HG03558 (cell line): ENCODE results near the gene CCR6.
"Not testable (repeated sequence)": the region's sequence is repeated elsewhere in the genome, so short reads cannot be mapped to it uniquely, and the experiment has no call there.

ENCODE experiments used
- ATAC-seq: cut with Tn5 transposase; IDR thresholded peaks from one replicate; pipeline ENCODE4 v1.9.1; 2021; ENCODE audit warnings: moderate number of reproducible peaks; ENCODE audit not compliant: unreplicated experiment; ENCODE audit errors: extremely low read depth

The CCR6 gene

DNA sequence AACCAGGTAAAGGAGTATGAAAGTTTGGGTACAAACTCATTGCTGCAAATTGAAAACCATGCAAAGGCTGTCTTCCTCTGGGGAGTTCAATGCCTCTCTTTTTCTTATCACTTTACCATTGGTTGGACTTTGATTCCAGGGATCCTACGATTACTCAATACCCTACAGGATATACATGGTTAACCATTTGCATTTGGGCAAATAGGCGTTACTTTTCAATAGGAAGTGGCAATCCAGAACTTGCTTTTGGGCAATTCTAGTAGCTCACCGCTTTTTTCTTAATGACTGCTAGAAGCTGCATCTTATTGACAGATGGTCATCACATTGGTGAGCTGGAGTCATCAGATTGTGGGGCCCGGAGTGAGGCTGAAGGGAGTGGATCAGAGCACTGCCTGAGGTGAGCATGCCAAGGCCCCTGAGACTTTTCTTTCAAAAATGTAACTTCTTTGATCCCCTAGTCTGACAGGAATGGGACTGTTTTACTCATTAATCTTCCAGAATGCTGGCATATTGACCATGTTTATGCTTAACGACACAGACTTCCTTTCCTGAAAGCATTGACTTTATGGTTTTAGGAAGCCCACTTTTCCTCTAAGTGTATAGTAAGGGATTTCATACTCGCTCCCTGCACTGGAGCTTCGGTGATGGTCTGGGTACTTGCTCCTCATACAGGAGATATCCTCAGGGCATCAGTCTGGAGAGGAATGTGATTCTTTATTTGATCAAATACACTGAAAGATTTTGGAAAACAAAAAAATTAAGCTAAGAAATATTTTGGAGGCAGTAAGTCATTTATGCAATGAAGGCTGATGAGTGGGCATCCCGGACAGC is at the start of gene CCR6:
CCR6 (plus strand) TSS at position 270 of the 831 bp plus-strand sequence. CDS start 13,039 bp downstream, outside the sequence.
- no peak for ATAC-seq

DNA sequence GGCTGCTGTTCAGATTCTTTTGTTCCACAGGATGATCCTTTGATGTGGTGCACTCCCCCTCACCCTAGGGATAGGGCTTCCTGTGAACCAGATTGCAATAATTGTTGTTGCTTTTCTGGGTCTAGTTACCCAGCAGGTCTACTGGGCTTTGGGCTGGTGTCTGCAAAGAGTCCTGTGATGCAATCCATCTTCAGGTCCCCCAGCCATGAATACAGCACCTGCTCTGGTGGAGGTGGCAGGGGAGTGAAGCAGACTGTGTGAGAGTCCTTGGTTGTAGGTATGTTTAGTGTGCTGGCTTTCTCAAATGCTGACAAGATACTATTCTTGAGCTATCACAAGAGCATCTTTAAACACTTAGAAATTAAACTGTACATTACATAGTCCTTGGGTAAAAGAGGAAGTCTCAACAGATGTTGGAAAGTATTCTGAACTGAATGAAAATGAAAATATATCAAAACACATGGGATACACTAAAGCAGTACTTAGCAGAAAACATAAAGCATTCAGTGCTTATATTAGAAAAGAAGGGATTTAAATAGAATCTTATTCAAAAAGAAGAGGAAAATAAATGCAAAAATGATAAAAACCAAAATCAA is 49.1 kb upstream of the CCR6 start:
- ATAC-seq = no peak

DNA sequence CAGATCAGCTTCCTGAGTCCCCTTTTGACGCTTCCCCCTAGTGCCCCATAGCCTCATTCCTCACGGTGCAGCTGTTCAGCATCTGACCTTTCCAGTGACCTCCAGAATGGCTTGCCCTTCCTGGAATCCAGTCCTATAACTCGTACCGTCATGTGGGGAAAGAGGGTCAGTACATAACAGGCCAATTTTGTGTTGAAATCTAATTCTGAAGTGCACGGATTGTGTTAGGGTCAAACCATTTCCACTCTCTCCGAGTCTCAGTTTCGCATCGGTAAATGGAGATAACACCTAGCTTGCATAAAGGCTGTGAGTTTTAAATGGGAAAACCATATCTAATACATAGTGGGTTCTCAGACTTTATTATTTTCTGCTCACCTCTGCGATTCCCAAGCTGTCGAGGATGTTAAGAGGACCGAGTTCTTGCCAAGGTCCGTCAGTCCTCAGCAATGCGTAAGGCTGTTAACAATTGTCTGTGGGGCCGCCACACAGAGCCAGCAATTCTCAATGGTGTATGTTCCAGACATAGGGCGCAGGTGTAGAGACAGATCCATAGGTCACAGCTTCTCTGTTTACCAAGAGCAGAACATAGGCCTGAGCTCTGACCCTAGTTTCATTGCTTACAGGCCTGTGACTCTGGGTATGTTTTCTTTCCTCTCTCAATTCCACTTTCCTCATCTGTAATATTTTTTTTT is 45.5 kb upstream of the CCR6 start:
- no peak for ATAC-seq

DNA sequence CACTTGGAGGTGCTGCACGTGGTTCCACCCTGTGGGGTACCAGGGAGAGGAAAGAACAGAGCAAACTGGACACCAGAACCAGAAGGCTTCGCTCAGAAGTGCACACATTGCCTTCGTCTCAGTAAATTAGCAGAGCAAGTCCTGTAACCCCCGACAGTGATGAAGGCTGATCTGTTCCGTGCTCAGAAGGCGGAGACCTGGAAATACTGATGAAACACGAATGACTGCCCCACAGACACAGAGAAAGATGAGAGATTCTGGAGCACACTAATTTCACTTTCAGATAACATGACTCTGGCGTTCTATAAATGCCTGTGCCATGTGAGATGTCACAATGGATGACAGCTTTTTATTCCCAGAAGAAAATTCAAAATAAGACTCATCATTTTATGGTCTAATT is 44.2 kb upstream of the CCR6 start:
- ATAC-seq = no peak

DNA sequence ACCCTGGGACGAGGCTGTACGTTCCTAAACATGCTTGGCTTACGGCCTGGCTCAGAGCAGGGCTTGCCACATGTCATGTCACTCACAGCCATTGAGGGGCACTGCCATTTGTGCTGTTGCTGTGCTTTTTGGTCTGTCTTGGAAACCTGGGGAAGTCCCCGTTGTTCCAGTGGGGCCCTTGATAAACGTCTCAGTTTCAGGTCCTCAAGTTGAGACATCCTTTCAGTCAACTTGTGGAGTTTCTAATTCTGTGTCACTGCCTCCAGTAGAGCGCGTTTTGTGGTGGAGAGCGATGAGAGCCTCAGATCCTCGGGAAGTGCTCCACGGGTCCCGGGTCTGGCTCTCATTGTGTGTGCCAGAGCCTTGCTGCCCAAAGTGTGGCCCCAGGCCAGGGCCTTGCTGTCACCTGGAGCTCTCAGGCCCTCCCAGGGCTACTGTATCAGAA is 43.0 kb upstream of the CCR6 start:
- peak; percentile 98 for ATAC-seq

DNA sequence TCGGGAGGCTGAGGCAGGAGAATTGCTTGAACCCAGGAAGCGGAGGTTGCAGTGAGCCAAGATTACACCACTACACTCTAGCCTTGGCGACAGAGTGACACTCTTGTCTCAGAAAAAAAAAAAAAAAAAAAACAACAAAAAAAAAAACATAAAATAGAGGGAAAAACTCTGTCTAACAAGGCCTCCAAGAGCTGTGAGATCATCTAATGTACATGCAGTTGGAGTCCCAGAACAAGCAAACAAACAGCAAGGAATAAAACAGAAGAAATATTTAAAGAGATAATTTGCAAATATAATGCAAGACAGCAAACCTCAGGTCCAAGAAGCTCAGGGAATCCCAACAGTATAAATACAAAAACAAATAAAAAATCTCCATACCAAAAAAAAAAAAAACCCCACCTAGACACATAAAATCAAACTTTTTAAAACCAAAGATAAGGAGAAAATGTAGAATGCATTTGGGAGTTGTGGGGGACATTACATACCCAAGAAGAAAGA is 35.0 kb upstream of the CCR6 start:
- ATAC-seq = no peak

DNA sequence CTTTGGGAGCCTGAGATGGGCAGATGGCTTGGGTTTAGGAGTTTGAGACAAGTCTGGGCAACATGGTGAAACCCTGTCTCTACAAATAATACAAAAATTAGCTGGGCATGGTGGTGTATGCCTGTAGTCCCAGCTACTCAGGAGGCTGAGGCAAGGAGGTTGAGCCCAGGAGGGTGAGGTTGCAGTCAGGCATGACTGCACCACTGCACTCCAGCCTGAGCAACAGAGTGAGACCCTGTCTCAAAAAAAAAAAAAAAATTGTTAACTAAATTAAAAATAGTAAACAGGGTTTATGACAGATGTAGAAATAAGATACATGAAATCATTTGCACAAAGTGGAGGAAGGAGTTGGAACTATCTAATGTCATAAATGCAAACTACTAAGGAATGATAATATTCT is 34.2 kb upstream of the CCR6 start:
- ATAC-seq = not testable (repeated sequence)

DNA sequence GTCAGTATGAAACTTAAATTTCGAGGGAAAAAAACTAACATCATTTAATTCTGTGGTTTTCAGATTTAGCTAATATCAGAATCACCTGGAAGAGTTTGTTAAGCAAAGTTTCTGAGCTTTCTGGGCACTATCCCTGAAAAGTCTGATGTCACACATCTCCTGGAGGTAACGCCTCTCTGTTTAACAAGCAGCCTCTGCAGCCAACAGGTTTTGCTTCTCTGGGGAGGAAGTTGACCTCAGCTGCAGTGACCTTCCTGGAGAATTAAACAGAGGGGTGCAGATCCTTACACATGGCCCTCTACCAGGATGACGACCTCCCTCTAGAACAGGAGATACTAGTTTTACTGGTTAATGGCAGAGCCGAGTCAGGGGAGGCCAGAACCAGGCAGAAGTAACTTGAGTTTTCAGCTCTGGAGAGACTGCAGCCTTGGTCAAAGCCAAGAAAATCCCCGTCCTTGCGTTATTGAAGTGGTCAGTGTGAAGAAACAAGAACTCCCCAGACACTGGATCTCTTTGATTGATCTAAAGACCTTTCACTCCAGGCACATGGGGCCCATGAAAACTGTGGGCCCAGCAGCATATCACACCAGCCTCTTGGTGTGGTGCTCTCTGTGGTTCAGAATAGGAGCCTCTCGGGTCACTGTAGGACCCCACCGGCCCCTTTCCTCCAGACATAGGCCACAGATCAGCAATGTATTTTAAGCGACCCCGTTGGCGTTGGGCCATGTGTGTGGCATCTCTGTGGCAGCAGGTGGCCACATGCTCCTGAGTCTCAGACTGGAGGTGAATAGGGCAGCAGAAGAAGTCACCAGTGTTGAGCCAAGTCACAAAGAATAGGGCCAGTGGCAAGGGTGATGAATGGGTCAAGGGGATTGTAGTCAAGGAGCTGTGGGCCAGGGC is 33.4 kb upstream of the CCR6 start:
- ATAC-seq = no peak

DNA sequence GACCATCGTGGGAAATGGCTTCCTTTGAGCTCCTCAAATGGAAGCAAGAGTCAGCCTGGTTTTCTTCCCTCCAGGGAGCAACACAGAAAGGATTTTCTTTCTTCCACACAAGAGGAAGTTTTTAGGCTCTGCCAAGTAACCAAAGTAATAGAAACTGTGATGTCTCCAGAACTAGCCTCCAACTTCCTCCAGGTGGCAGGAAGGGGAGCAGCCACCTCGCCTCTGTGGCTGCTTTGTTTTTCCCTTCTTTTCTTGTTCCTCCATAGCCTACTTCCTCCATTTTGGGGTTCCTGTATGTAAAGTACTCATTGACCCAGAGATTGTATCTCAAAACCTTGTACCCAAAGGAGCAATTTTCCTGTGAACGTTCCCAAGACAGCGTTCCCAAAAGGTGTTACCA is 32.7 kb upstream of the CCR6 start:
- ATAC-seq = no peak

DNA sequence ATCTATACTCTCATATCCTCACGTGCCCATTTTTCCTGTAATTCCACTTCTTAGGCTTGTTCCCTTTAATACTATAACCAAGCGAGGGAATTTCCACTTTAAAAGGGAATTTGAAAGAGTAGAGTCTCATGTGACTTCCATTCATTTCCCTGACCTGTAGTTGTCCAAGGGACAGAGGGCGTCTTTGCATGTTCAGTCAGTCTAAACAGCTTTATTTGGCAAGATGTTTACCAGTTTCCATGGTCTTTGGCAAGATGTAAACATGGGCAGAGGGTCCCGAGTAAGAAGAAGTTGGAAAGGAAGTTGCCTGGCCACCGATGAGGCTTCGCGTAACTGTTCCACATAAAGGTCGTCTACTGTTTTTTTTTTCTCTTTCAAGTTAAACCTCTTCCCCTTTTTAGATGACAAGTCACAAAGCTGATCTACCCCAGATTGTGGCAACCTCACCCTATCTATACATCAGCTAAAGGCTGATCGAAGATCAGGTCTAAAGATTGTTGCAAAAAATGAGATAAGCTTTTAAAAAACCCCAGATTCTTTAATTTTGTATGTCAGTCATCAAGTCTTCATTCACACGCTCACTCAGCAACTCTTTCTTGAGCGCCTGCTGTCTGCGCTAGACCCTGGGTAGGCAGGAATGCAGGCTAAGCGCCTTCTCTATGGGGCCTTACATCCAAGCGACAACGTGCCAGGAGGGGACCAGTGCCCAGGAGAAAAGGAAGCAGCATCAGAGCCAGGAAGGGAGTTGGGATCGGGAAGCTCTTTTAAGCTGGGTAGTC is 31.7 kb upstream of the CCR6 start:
- ATAC-seq = no peak

DNA sequence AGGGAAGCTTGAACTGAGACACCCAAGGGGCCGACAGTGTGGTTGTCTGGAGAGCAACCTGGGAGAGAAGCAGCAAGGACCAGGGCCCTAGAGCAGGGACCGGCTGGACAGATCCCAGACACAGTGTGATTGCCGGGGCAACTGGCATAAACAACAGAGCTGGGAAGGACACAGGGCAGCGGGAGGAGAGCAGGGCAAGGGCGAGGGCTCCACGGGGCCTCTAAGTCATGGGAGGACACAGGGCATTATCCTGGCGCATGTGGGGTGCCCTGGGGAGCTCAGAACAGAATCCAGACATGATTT is 31.1 kb upstream of the CCR6 start:
- no peak for ATAC-seq

DNA sequence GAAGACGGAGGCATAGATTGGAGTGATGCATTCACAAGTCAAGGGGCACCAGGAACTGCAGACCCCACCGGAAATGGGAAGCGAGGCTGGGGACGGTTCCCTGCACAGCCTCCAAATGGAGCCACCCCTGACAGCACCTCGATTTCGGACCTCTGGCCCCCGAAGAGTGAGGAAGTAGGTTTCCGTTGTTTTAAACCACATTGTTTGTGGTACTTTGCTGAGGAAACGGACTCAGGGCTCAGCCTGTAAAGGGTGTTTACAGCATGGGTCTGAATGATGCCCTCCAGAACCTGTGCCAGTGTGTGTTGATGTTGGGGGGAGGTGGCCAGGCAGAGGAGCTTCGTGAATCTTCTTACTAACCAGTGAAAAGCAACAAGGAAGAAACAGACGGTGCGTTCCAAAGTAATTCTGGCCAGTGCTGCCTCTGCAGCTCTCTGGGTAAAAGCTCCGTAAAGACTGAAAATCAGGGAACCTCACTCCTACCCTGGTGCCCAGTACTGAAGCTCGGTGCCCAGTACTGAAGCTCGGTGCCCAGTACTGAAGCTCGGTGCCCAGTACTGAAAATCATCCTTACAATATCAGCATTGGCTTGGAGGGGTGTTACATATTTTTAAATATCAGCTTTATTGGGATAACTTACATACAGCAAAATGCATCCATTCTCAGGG is 30.1 kb upstream of the CCR6 start:
- ATAC-seq = no peak

DNA sequence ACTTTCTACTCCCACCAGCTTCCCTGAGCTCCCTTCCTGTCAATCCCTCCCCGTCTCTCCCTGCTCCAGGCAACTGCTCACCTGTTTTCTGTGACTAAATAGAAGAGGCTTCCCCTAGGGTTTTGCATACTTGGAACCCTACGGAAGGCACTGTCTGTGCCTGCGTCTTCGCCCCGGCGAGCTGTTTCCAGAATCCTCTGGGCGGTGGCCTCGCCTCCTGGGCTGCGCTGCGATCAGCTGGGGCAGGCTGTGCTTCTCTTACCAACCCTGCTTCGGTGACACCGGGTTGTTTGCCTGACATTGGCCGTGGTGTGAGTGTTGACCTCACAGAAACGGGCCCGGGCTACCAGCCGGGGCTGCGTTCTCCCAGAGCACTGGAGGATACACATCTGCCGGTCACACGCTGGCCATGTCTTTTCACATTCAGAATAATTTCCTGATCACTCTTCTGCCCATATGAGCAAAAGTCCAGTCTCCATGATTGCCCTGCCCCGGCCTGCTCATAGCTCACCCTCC is 29.4 kb upstream of the CCR6 start:
- ATAC-seq = no peak

DNA sequence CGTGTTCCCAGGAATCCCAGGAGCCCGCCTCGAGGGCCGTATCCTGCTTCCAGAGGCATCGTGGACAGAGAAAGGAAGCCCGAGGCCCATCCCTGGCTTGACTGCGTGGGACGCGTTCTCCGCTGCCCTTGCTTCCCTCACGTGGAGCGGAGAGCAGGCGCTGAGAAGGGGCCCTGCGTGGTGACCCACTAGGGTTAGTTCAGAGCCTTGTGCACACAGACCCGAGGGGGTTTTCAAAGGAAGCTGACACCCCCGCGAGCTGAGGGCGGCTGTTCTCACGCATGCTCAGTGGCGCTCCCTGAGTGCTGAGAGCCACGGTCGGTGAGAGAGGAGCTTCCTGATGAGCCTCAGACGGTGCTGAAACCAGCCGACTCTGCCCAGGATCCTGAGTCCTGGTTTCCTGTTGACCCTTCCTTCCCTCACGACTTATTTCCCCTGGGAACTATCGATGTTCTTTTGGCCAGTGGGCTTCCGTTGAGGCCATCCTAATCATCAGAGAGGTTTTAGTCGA is 28.9 kb upstream of the CCR6 start:
- peak; percentile 17 for ATAC-seq

DNA sequence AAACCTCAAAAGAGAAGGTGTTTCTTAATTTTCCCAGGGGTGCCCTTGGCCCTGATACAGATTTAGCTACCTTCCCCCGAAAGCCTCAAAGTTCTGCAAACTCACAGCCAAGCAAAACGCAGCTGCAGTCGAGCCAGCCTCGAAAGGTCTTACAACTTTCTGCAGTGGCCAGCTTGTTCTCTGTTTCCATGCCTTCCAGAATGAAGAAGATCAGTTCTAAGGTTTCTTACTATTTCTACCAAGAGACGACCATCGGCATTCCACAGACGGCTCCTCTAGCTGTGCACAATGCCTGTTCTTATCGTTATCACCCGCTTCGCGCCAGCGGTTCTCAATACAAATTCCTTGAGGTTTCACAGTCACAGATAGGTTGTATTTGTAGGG is 28.5 kb upstream of the CCR6 start:
- peak; percentile 10 for ATAC-seq

DNA sequence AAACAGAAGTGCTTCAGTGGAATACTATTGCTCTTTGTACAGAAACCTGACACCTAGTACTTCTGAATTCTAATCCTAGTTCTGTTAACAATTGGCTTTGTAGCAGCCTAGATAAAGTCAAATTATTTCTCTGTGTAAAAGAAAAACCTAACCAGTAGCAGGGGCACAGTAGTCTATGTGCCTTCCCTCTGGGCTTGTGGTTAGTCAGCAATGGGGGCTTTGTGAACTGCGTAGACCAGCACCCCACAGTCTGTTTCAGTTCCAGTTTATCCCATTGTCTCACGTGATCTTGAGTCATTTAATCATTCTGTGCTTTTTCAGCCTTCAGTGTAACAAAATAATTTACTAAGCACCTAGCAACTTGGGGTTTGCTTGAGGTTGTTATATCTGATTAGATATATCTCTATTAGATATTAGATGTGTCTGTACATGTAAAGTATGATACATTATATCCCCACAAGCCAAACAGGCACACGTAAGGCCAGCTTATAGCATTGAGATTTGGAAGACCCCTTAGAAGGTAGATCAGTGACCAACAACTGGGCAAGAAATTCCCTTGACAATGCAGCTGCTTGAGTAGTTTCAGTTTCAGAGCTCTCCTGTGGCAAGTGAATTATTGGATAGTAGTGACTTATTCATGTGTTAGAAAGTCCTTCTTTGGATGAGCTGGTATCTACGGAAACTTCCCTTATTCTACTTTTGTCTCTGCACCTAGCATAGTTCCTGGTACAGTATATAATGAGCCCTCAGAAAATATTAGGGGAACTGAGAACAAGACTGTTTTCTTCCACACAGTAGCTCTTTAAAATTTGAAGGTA is 27.9 kb upstream of the CCR6 start:
- peak; percentile 35 for ATAC-seq

DNA sequence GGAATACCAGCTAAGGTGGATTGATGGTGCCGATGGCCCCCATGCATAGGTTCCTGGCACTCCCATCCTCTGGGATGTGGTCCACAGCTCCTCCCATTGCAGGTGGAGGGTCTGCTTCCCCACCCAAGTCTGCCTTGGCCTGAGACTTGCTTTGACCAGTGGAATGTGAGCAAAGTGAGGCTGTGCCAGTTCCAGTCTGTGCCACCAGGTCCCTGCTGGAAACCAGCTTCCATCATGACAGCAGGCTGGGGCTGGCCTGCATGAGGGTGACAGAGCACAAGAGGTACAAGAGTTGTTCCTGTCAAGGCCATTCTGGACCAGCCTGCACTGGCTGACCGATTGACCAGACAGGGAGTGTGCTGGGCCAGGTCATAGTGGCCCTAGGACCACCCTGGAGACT is 27.0 kb upstream of the CCR6 start:
- no peak for ATAC-seq

DNA sequence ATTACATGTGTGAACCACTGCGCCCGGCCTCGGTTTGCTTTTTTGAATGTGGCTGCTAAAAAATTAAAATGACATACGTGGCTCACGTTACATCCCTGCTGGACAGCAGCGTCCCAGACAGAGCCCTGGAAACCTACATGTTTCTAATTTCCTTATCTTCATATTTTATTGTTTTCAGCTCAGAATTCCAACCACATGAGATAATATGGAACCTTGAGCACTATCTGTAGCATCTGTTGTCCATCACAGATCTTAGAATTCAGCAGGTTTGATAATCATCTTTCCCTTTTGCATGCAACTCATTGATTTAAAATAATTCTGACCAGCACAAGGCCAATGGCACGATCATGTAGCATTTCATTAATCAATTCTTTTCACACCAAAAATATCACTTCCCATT is 25.9 kb upstream of the CCR6 start:
- ATAC-seq = no peak
